Activated CD4-positive, alpha-beta T cell treated with anti-CD3 and anti-CD28 coated beads, Interleukin-2, amount 50 U/mL, for 48 hours (primary cell): ENCODE results near the gene HMGCL.
A peak's percentile ranks its signal among the peaks of the same experiment; 100 is the strongest.
"Not testable (repeated sequence)": the region's sequence is repeated elsewhere in the genome, so short reads cannot be mapped to it uniquely, and the experiment has no call there.

ENCODE experiments used
- DNase-seq, 2 experiments: peaks; one replicate each; pipeline ENCODE4 v3.0.0-alpha.2; 2020

Gene HMGCL

GRCh38 chr1:23825076-23825761 lies at the start of gene HMGCL:
TSS of gene HMGCL (minus strand) at chr1:23825429. CDS start at chr1:23825415, 14 bp downstream.
- DNase-seq: peak; percentile 91 to 92

GRCh38 chr1:23872421-23872820 lies 47.2 kb upstream of the HMGCL start:
- DNase-seq: no peak

GRCh38 chr1:23869051-23869450 lies 43.8 kb upstream of the HMGCL start:
- DNase-seq: no peak

- DNase-seq: no peak
Observed at GRCh38 chr1:23868557-23869016, 43.4 kb upstream of the HMGCL start.

- peak; percentile 94 to 95 for DNase-seq
Observed at GRCh38 chr1:23867895-23868556, 42.8 kb upstream of the HMGCL start, which contains the start of gene FUCA1. TSS of gene FUCA1 (minus strand) at chr1:23868290. CDS start at chr1:23868286, 4 bp downstream.

GRCh38 chr1:23867542-23867894 lies 42.3 kb upstream of the HMGCL start:
- DNase-seq: no peak

- no peak for DNase-seq
Observed at GRCh38 chr1:23865543-23865930, 40.3 kb upstream of the HMGCL start.

GRCh38 chr1:23864801-23865542 lies 39.7 kb upstream of the HMGCL start:
- no peak for DNase-seq

- DNase-seq: no peak
Observed at GRCh38 chr1:23862640-23863039, 37.4 kb upstream of the HMGCL start.

GRCh38 chr1:23854568-23854967 lies 29.3 kb upstream of the HMGCL start:
- peak in 1 of 2 experiments; percentile 5 for DNase-seq

GRCh38 chr1:23853124-23853523 lies 27.9 kb upstream of the HMGCL start:
- DNase-seq: not testable (repeated sequence)

- not testable (repeated sequence) for DNase-seq
Observed at GRCh38 chr1:23851406-23851805, 26.2 kb upstream of the HMGCL start.

- DNase-seq: no peak
Observed at GRCh38 chr1:23848673-23849616, 23.7 kb upstream of the HMGCL start.

- not testable (repeated sequence) for DNase-seq
Observed at GRCh38 chr1:23847482-23848095, 22.4 kb upstream of the HMGCL start.

- no peak for DNase-seq
Observed at GRCh38 chr1:23845163-23845562, 19.9 kb upstream of the HMGCL start.

GRCh38 chr1:23843644-23844043 lies 18.4 kb upstream of the HMGCL start:
- no peak for DNase-seq

- peak; percentile 68 to 71 for DNase-seq
Observed at GRCh38 chr1:23838401-23838866, 13.2 kb upstream of the HMGCL start.

GRCh38 chr1:23837908-23838307 lies 12.7 kb upstream of the HMGCL start:
- peak in 1 of 2 experiments; percentile 2 for DNase-seq

- DNase-seq: no peak
Observed at GRCh38 chr1:23836037-23836436, 10.8 kb upstream of the HMGCL start.

GRCh38 chr1:23834156-23834555 lies 8.9 kb upstream of the HMGCL start:
- DNase-seq: not testable (repeated sequence)

GRCh38 chr1:23827717-23828116 lies 2.5 kb upstream of the HMGCL start:
- no peak for DNase-seq

- DNase-seq: not testable (repeated sequence)
Observed at GRCh38 chr1:23826590-23826989, 1.4 kb upstream of the HMGCL start.
